Stimulated activated CD4-positive, alpha-beta T cell treated with anti-CD3 and anti-CD28 coated beads, Interleukin-4, amount 100 ng/mL, for 4 hours (primary cell): ENCODE measurements around the gene SYPL2.
A peak's percentile ranks its signal among the peaks of the same experiment; 100 is the strongest.
"Not testable (repeated sequence)": the region's sequence is repeated elsewhere in the genome, so short reads cannot be mapped to it uniquely, and the experiment has no call there.

Experiments used
- DNase-seq, 2 experiments: peaks; one replicate each; pipeline ENCODE4 v3.0.0-alpha.2; 2020

Gene SYPL2

GRCh38 chr1:109472779-109473178 is 6.4 kb downstream of the SYPL2 start:
- DNase-seq: no peak

- DNase-seq: not testable (repeated sequence)
These were observed 7.1 kb downstream of the SYPL2 start for GRCh38 chr1:109473284-109474057.

- DNase-seq: no peak
These were observed 8.4 kb downstream of the SYPL2 start for GRCh38 chr1:109474697-109475096.

- no peak for DNase-seq
These were observed 8.9 kb downstream of the SYPL2 start for GRCh38 chr1:109475261-109475660.

GRCh38 chr1:109476825-109477224 is 10.5 kb downstream of the SYPL2 start:
- no peak for DNase-seq

- no peak for DNase-seq
These were observed 11.5 kb downstream of the SYPL2 start for GRCh38 chr1:109477821-109478220.

GRCh38 chr1:109478806-109479205 is 12.5 kb downstream of the SYPL2 start:
- DNase-seq: peak in 1 of 2 experiments; percentile 17

GRCh38 chr1:109479311-109479710 is 13.0 kb downstream of the SYPL2 start:
- DNase-seq: no peak

- no peak for DNase-seq
These were observed 13.6 kb downstream of the SYPL2 start for GRCh38 chr1:109479901-109480300.

GRCh38 chr1:109481646-109482045 is 15.3 kb downstream of the SYPL2 start:
- no peak for DNase-seq

- DNase-seq: no peak
These were observed 15.9 kb downstream of the SYPL2 start for GRCh38 chr1:109482242-109482641.

GRCh38 chr1:109482791-109483671 is 16.7 kb downstream of the SYPL2 start:
- DNase-seq: peak in 1 of 2 experiments; percentile 52

GRCh38 chr1:109483672-109484518 is 17.5 kb downstream of the SYPL2 start, which contains the start of gene ATXN7L2:
Gene ATXN7L2, plus strand, starts transcription at chr1:109483905. Its CDS starts 49 bp downstream, at chr1:109483954.
- DNase-seq: peak; percentile 89 to 92

GRCh38 chr1:109484519-109484975 is 18.2 kb downstream of the SYPL2 start:
- no peak for DNase-seq

- no peak for DNase-seq
These were observed 18.7 kb downstream of the SYPL2 start for GRCh38 chr1:109485001-109485400.

GRCh38 chr1:109487261-109487660 is 20.9 kb downstream of the SYPL2 start:
- DNase-seq: no peak

- no peak for DNase-seq
These were observed 21.9 kb downstream of the SYPL2 start for GRCh38 chr1:109488201-109488600.

GRCh38 chr1:109488696-109489095 is 22.4 kb downstream of the SYPL2 start:
- no peak for DNase-seq

GRCh38 chr1:109490029-109490933 is 23.9 kb downstream of the SYPL2 start:
- DNase-seq: peak; percentile 69 to 70

GRCh38 chr1:109490934-109491302 is 24.6 kb downstream of the SYPL2 start:
- no peak for DNase-seq

GRCh38 chr1:109491372-109491771 is 25.0 kb downstream of the SYPL2 start:
- no peak for DNase-seq

- DNase-seq: no peak
These were observed 26.4 kb downstream of the SYPL2 start for GRCh38 chr1:109492779-109493178.
